ENCODE measurements around the gene ZNF575.
A peak's percentile ranks its signal among the peaks of the same experiment; 100 is the strongest.

The ZNF575 gene

DNA sequence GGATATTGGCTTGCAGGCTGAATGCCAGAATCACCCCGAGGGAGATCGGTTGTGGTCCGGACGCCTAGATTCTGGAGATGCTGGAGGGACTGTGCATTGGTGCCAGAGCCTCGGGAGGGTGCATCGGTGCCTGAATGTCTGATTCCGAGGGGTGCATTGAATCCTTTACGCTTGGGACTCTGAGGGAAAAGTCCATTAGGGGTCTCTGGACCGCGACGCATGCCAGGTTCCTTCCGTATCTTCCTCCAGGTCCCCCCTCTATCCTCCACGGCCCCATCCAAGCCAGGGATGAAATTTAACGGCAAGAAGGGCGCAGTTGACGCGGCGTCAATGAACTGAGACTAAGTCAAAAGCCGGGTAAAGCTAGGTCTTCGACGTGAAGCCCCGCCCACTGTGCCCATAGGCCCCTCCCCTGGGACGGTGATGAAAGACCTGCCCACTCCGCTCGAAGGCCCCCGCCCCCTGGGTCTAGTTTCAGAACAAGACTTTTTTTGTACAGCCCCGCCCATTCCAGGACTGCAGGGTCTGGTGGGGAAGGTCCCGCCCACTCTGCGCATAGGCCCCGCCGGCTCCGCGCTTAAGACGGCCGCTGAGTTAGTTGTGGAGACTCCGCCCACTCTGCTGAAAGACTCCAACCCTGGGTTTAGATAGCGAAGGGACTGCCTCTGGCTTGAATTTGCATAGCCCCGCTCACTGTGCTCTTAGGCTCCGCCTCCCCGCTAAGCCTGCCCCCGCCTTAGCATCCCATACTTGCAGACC lies 737 bp downstream of the ZNF575 start:
- no peaks in the 10 kb centered on the region for H3K9me3 ChIP-seq (ENCODE audit: control insufficient read depth, insufficient read depth, low read depth, low read length)
- ChIA-PET CTCF (interaction anchor here (0.5 to 13.6 kb wide), 9 partner anchors 11 to 118 kb away, joined by 3 to 138 read pairs (median 7); partner anchors contain the start of gene LYPD3), POLR2A (interaction anchor here (0.5 to 2.2 kb wide), 14 partner anchors 9 to 673 kb away, joined by 3 to 25 read pairs (median 6); partner anchors contain the start of genes IRGQ, PHLDB3 and ZNF576)
- peaks cover 29 to 30% of the 10 kb centered on the region in 2 experiments for H3K36me3 ChIP-seq (ENCODE audit: control insufficient read depth in 2 of 2, insufficient read depth in 1 of 2, low read length in 2 of 2)
- H3K4me3 ChIP-seq (ENCODE audit: low read depth, low read length), result peak overlapping the region; percentile 4
- H3K4me1 ChIP-seq (ENCODE audit: control insufficient read depth, insufficient read depth, low read length), result peaks cover 21% of the 10 kb centered on the region
- H3K27ac ChIP-seq (ENCODE audit: extremely low read depth, low read depth, low read length), result peak overlapping the region; percentile 73
- TF ChIP-seq ZFHX2 (tag by site-specific recombination; conservative IDR thresholded peaks at IDR 0.05) (peak; percentile 72), ZNF549 (tag by site-specific recombination; IDR thresholded peaks at IDR 0.05) (no peak), ZNF223 (tag by site-specific recombination; IDR thresholded peaks at IDR 0.05) (no peak), ZBTB11 (tag by site-specific recombination; conservative IDR thresholded peaks at IDR 0.05; ENCODE audit: low read depth) (0 out of 2 replicates have a peak, but pooled peaks have one; percentile 20), ZNF335 (tag by site-specific recombination; conservative IDR thresholded peaks at IDR 0.05) (peak; percentile 75), KLF9 (tag by site-specific recombination; IDR thresholded peaks at IDR 0.05; ENCODE audit: low read depth) (peak; percentile 99), ZNF221 (tag by site-specific recombination; IDR thresholded peaks at IDR 0.05; ENCODE audit: borderline replicate concordance) (no peak), ZNF501 (tag by site-specific recombination; IDR thresholded peaks at IDR 0.05) (no peak), SP3 (tag by site-specific recombination; IDR thresholded peaks at IDR 0.05) (peak; percentile 94), ZBTB8A (tag by site-specific recombination; IDR thresholded peaks at IDR 0.05) (peak; percentile 40; the same call in 1 of the 2 replicates), ZSCAN16 (tag by site-specific recombination; IDR thresholded peaks at IDR 0.05) (peak; percentile 46; the same call in 1 of the 2 replicates), ZNF670 (tag by site-specific recombination; IDR thresholded peaks at IDR 0.05; ENCODE audit: low read depth) (no peak), ZNF274 (IDR thresholded peaks at IDR 0.05; ENCODE audit: low read length) (no peak), ZNF274 (tag by site-specific recombination; IDR thresholded peaks at IDR 0.05; ENCODE audit: borderline replicate concordance) (no peak), ZNF530 (tag by site-specific recombination; IDR thresholded peaks at IDR 0.05; ENCODE audit: low read depth) (no peak), GLIS1 (tag by site-specific recombination; IDR thresholded peaks at IDR 0.05) (peak; percentile 8; the same call in 1 of the 2 replicates)
- TF ChIP-seq, protein P1, sequence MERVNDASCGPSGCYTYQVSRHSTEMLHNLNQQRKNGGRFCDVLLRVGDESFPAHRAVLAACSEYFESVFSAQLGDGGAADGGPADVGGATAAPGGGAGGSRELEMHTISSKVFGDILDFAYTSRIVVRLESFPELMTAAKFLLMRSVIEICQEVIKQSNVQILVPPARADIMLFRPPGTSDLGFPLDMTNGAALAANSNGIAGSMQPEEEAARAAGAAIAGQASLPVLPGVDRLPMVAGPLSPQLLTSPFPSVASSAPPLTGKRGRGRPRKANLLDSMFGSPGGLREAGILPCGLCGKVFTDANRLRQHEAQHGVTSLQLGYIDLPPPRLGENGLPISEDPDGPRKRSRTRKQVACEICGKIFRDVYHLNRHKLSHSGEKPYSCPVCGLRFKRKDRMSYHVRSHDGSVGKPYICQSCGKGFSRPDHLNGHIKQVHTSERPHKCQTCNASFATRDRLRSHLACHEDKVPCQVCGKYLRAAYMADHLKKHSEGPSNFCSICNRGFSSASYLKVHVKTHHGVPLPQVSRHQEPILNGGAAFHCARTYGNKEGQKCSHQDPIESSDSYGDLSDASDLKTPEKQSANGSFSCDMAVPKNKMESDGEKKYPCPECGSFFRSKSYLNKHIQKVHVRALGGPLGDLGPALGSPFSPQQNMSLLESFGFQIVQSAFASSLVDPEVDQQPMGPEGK (tag by site-specific recombination; IDR thresholded peaks at IDR 0.05), result peak; percentile 88
- TF ChIP-seq, protein P2, sequence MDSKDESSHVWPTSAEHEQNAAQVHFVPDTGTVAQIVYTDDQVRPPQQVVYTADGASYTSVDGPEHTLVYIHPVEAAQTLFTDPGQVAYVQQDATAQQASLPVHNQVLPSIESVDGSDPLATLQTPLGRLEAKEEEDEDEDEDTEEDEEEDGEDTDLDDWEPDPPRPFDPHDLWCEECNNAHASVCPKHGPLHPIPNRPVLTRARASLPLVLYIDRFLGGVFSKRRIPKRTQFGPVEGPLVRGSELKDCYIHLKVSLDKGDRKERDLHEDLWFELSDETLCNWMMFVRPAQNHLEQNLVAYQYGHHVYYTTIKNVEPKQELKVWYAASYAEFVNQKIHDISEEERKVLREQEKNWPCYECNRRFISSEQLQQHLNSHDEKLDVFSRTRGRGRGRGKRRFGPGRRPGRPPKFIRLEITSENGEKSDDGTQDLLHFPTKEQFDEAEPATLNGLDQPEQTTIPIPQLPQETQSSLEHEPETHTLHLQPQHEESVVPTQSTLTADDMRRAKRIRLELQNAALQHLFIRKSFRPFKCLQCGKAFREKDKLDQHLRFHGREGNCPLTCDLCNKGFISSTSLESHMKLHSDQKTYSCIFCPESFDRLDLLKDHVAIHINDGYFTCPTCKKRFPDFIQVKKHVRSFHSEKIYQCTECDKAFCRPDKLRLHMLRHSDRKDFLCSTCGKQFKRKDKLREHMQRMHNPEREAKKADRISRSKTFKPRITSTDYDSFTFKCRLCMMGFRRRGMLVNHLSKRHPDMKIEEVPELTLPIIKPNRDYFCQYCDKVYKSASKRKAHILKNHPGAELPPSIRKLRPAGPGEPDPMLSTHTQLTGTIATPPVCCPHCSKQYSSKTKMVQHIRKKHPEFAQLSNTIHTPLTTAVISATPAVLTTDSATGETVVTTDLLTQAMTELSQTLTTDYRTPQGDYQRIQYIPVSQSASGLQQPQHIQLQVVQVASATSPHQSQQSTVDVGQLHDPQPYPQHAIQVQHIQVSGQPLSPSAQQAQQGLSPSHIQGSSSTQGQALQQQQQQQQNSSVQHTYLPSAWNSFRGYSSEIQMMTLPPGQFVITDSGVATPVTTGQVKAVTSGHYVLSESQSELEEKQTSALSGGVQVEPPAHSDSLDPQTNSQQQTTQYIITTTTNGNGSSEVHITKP (tag by site-specific recombination; IDR thresholded peaks at IDR 0.05), result peak; percentile 98
- TF ChIP-seq, protein P3, sequence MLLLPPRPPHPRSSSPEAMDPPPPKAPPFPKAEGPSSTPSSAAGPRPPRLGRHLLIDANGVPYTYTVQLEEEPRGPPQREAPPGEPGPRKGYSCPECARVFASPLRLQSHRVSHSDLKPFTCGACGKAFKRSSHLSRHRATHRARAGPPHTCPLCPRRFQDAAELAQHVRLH (tag by site-specific recombination; IDR thresholded peaks at IDR 0.05), result no peak
- TF ChIP-seq, protein P4, sequence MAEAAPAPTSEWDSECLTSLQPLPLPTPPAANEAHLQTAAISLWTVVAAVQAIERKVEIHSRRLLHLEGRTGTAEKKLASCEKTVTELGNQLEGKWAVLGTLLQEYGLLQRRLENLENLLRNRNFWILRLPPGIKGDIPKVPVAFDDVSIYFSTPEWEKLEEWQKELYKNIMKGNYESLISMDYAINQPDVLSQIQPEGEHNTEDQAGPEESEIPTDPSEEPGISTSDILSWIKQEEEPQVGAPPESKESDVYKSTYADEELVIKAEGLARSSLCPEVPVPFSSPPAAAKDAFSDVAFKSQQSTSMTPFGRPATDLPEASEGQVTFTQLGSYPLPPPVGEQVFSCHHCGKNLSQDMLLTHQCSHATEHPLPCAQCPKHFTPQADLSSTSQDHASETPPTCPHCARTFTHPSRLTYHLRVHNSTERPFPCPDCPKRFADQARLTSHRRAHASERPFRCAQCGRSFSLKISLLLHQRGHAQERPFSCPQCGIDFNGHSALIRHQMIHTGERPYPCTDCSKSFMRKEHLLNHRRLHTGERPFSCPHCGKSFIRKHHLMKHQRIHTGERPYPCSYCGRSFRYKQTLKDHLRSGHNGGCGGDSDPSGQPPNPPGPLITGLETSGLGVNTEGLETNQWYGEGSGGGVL (tag by site-specific recombination; IDR thresholded peaks at IDR 0.05), result no peak
- TF ChIP-seq, protein P5, sequence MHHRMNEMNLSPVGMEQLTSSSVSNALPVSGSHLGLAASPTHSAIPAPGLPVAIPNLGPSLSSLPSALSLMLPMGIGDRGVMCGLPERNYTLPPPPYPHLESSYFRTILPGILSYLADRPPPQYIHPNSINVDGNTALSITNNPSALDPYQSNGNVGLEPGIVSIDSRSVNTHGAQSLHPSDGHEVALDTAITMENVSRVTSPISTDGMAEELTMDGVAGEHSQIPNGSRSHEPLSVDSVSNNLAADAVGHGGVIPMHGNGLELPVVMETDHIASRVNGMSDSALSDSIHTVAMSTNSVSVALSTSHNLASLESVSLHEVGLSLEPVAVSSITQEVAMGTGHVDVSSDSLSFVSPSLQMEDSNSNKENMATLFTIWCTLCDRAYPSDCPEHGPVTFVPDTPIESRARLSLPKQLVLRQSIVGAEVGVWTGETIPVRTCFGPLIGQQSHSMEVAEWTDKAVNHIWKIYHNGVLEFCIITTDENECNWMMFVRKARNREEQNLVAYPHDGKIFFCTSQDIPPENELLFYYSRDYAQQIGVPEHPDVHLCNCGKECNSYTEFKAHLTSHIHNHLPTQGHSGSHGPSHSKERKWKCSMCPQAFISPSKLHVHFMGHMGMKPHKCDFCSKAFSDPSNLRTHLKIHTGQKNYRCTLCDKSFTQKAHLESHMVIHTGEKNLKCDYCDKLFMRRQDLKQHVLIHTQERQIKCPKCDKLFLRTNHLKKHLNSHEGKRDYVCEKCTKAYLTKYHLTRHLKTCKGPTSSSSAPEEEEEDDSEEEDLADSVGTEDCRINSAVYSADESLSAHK (tag by site-specific recombination; IDR thresholded peaks at IDR 0.05), result no peak

Measured in HEK293 (cell line).